ENCODE measurements around the gene SYCE1.
A peak's percentile ranks its signal among the peaks of the same experiment; 100 is the strongest.

SYCE1 gene

GRCh38 chr10:133528845-133529575 is 36.4 kb downstream of the SYCE1 start:
- DNase-seq (ENCODE audit: low read depth in 1 of 2, low spot score in 1 of 2), result peak; percentile 48 to 87
- H3K4me3 ChIP-seq (replicated peaks; ENCODE audit: insufficient read depth, low read length), result peak overlapping the region; percentile 13
- H3K27me3 ChIP-seq (ENCODE audit: insufficient read depth, poor library complexity, severe bottlenecking), result no peaks in the 10 kb centered on the region
- peak overlapping the region; percentile 81 for H3K27ac ChIP-seq (replicated peaks)
- TF ChIP-seq GABPA (IDR thresholded peaks at IDR 0.05; ENCODE audit: low read depth) (no peak), CTCF (IDR thresholded peaks at IDR 0.05; ENCODE audit: insufficient read depth, low read length) (no peak), REST (IDR thresholded peaks at IDR 0.05; ENCODE audit: insufficient replicate concordance, low read depth) (no peak), POLR2AphosphoS5 (IDR thresholded peaks at IDR 0.05; ENCODE audit: low read depth) (peak; percentile 31), SPI1 (IDR thresholded peaks at IDR 0.05; ENCODE audit: borderline replicate concordance, low read depth) (0 out of 2 replicates have a peak, but pooled peaks have one; percentile 23)

GRCh38 chr10:133528296-133528844 is 37.0 kb downstream of the SYCE1 start:
- Histone ChIP-seq H3K27me3 (ENCODE audit: insufficient read depth, poor library complexity, severe bottlenecking) (no peaks in the 10 kb centered on the region), H3K27ac (replicated peaks) (peak overlapping the region; percentile 81), H3K4me3 (replicated peaks; ENCODE audit: insufficient read depth, low read length) (peak overlapping the region; percentile 13)
- TF ChIP-seq GABPA (IDR thresholded peaks at IDR 0.05; ENCODE audit: low read depth) (no peak), CTCF (IDR thresholded peaks at IDR 0.05; ENCODE audit: insufficient read depth, low read length) (no peak), REST (IDR thresholded peaks at IDR 0.05; ENCODE audit: insufficient replicate concordance, low read depth) (no peak), POLR2AphosphoS5 (IDR thresholded peaks at IDR 0.05; ENCODE audit: low read depth) (no peak), SPI1 (IDR thresholded peaks at IDR 0.05; ENCODE audit: borderline replicate concordance, low read depth) (no peak)
- DNase-seq (ENCODE audit: low read depth in 1 of 2, low spot score in 1 of 2), result no peak

GRCh38 chr10:133527771-133528271 is 37.6 kb downstream of the SYCE1 start:
- H3K27me3 ChIP-seq (ENCODE audit: insufficient read depth, poor library complexity, severe bottlenecking), result no peaks in the 10 kb centered on the region
- no peak for TF ChIP-seq SPI1 (IDR thresholded peaks at IDR 0.05; ENCODE audit: borderline replicate concordance, low read depth)
- no peak for TF ChIP-seq CTCF (IDR thresholded peaks at IDR 0.05; ENCODE audit: insufficient read depth, low read length)
- TF ChIP-seq REST (IDR thresholded peaks at IDR 0.05; ENCODE audit: insufficient replicate concordance, low read depth), result no peak
- no peak overlapping the region for H3K4me3 ChIP-seq (replicated peaks; ENCODE audit: insufficient read depth, low read length)
- H3K27ac ChIP-seq (replicated peaks), result no peak overlapping the region
- DNase-seq (ENCODE audit: low read depth in 1 of 2, low spot score in 1 of 2), result no peak

All from HL-60 (cell line).